ENCODE measurements around the gene CENPF.

The CENPF gene, protein sequence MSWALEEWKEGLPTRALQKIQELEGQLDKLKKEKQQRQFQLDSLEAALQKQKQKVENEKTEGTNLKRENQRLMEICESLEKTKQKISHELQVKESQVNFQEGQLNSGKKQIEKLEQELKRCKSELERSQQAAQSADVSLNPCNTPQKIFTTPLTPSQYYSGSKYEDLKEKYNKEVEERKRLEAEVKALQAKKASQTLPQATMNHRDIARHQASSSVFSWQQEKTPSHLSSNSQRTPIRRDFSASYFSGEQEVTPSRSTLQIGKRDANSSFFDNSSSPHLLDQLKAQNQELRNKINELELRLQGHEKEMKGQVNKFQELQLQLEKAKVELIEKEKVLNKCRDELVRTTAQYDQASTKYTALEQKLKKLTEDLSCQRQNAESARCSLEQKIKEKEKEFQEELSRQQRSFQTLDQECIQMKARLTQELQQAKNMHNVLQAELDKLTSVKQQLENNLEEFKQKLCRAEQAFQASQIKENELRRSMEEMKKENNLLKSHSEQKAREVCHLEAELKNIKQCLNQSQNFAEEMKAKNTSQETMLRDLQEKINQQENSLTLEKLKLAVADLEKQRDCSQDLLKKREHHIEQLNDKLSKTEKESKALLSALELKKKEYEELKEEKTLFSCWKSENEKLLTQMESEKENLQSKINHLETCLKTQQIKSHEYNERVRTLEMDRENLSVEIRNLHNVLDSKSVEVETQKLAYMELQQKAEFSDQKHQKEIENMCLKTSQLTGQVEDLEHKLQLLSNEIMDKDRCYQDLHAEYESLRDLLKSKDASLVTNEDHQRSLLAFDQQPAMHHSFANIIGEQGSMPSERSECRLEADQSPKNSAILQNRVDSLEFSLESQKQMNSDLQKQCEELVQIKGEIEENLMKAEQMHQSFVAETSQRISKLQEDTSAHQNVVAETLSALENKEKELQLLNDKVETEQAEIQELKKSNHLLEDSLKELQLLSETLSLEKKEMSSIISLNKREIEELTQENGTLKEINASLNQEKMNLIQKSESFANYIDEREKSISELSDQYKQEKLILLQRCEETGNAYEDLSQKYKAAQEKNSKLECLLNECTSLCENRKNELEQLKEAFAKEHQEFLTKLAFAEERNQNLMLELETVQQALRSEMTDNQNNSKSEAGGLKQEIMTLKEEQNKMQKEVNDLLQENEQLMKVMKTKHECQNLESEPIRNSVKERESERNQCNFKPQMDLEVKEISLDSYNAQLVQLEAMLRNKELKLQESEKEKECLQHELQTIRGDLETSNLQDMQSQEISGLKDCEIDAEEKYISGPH (N-terminal part only)

DNA sequence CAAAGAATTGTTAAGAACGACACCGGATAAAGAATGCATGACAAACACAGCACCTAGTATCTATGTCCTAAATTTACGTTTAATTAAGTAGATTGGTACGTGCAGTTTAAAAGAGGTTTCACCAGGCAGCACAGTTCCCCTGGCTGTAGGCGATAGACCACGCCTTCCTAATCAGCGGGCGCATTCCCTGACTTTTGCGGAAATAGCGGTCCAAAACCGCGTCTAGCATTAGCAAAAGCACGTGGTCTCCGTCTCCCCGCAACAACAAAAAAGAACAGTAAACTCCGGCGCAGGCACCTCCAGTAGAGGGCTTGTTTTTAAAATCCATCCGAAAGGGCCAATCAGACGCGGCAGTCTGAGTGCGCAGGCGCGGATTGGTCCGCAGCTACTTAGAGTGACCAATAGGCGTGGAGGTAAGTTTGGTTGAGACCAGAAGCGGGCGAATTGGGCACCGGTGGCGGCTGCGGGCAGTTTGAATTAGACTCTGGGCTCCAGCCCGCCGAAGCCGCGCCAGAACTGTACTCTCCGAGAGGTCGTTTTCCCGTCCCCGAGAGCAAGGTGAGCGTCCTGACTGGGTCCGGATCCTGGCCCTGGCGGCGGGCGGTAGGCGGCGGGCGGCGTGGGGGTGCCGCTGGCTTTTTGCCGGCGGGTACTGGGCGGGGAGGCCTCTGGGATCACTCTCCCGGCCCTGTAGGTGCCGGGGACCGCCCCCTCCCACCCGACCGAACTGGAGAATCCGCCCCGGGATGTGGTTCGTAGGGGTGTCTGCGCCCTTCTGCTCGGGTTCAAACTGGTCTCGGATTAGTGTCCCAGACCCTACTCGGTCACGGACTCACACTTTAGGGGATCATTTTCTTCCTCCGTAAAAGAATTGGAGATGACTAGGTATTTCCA, at the start of gene CENPF:
TSS of gene CENPF (plus strand) at position 432 of the 894 bp plus-strand sequence. CDS start 10,560 bp downstream, outside the sequence.
- TF ChIP-seq, protein P1, sequence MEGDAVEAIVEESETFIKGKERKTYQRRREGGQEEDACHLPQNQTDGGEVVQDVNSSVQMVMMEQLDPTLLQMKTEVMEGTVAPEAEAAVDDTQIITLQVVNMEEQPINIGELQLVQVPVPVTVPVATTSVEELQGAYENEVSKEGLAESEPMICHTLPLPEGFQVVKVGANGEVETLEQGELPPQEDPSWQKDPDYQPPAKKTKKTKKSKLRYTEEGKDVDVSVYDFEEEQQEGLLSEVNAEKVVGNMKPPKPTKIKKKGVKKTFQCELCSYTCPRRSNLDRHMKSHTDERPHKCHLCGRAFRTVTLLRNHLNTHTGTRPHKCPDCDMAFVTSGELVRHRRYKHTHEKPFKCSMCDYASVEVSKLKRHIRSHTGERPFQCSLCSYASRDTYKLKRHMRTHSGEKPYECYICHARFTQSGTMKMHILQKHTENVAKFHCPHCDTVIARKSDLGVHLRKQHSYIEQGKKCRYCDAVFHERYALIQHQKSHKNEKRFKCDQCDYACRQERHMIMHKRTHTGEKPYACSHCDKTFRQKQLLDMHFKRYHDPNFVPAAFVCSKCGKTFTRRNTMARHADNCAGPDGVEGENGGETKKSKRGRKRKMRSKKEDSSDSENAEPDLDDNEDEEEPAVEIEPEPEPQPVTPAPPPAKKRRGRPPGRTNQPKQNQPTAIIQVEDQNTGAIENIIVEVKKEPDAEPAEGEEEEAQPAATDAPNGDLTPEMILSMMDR (IDR thresholded peaks at IDR 0.05; ENCODE audit: control insufficient read depth, insufficient read depth, low read depth, low read length, missing control alignments): peak; percentile 19
- H3K4me3 ChIP-seq (ENCODE audit: control insufficient read depth, low read depth, low read length): peak within 1 kb of the TSS; percentile 94
- peak; percentile 96 for DNase-seq (ENCODE audit: low read depth)

DNA sequence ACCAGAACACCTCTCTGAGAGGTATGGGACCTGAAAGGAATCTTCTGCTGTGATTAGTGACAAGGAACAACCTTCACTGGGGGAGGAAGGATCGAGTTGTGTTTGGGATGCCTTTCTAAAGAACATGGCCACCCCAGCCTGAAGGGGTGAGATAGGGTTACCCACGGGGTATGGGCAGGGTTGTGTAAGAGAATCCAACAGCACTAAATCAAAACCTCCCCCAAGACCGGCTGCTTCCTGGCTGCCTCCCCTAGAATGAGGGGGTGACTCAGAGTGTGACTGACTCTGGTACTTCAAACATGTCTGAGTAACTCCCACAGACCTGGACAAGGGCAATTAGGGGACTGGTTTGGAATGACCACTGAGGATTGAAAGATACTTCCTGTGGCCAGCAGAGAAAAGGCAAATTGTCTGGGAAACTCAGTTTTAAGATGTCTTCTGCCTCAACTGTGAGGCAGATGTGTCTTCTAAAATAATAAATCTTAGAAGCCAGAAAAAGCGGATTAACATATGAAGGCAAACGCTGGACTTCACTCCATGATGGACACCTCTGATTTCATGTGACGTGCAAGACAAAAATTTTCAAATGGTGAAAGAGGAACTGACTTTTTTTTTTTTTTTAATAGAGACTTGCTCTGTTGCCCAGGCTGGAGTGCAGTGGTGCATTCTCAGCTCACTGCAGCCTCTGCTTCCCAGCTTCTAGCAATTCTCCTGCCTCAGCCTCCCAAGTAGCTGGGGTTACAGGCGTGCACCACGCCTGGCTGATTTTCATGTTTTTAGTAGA, 44.9 kb upstream of the CENPF start:
- TF ChIP-seq, protein P1 (IDR thresholded peaks at IDR 0.05; ENCODE audit: control insufficient read depth, insufficient read depth, low read depth, low read length, missing control alignments): no peak
- H3K4me3 ChIP-seq (ENCODE audit: control insufficient read depth, low read depth, low read length): no peak overlapping the region
- DNase-seq (ENCODE audit: low read depth): no peak

DNA sequence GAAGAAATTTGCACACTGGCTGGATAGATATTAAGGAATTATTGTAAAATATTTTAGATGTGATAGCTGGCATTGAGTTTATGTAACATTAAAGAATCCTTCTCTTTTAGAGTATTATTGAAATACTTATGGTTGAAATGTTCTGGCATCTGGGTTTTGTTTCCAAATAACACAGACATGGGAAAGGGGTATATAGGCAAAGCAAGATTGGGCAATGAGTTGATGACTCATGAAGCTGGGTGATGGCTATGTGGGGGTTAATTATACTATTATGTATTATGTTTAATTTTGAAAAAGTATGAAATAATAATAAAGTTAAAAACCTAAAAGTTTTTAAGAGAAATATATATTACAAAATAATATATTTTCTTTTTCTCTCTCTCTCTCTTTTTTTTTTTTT, 39.1 kb upstream of the CENPF start:
- no peak overlapping the region for H3K4me3 ChIP-seq (ENCODE audit: control insufficient read depth, low read depth, low read length)
- DNase-seq (ENCODE audit: low read depth): no peak
- TF ChIP-seq, protein P1 (IDR thresholded peaks at IDR 0.05; ENCODE audit: control insufficient read depth, insufficient read depth, low read depth, low read length, missing control alignments): no peak

DNA sequence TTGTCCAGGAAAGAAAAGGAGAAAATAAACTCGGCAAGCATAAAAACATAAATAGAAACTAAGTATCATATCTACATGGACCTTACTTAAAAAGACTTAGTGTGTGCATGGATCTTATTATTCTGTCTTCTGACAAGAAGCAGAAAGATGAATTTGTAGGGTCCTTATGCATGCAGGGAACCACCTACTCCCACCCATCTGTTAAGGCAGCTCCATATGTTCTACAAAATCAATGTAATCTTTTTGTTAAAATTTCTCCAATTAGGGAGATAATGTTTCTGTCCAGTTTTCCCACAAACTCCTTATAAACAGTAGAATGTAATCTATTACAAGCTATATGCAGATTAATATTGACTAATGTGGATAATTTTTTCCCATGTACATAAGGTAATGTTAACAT, 37.7 kb upstream of the CENPF start:
- no peak overlapping the region for H3K4me3 ChIP-seq (ENCODE audit: control insufficient read depth, low read depth, low read length)
- TF ChIP-seq, protein P1 (IDR thresholded peaks at IDR 0.05; ENCODE audit: control insufficient read depth, insufficient read depth, low read depth, low read length, missing control alignments): no peak
- no peak for DNase-seq (ENCODE audit: low read depth)

DNA sequence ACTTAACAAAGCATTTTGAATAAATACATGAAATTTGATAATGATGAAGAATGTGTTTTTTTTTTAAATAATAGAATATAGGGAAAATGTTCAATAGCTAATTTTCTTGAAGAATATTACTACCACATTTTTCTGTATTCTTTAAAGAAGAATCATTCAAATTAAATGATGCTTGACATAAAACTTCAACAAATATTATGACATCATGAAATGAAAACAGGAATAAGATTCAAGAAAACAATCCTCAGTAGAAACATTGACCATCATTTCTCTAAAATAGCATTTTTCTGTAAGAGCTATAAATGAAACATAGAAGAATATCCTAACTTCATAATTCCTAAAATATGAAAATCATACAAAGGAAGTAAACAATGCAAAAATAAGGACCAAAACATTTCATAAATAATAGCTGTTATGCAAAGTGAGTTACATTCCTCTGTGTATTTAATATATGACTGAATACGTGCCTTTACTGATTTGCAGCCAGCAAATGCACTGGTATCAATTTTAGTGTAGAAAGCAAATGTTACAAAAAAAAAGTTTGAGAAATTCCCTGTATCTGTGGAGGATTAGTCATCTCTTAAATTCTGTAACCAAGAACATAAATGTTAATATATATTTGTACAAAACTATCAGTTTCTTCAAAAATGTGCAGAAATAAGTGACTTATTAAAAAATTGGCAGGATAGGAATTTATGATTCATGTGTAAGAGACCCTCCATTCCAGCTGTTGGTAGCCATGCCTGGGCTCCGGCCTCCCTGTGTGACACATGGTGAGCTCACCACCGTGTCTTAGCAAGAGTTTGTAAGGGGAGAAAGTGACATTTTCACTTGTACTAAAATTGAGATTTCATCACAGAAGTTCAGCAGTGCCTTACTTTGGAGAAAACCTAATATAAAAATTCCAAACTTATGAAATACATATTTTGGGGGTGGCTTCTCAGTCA, 36.6 kb upstream of the CENPF start:
- TF ChIP-seq, protein P1 (IDR thresholded peaks at IDR 0.05; ENCODE audit: control insufficient read depth, insufficient read depth, low read depth, low read length, missing control alignments): no peak
- no peak overlapping the region for H3K4me3 ChIP-seq (ENCODE audit: control insufficient read depth, low read depth, low read length)
- DNase-seq (ENCODE audit: low read depth): no peak

Measured in AG09309 (cell line).